Hematopoietic multipotent progenitor cell treated with erythropoietin and hydrocortisone succinate and interleukin-3 and kit ligand, for 8 days (in vitro differentiated cells): Measurements from ENCODE around the gene RPL37A.
A peak's percentile ranks its signal among the peaks of the same experiment; 100 is the strongest.
"Not testable (repeated sequence)": the region's sequence is repeated elsewhere in the genome, so short reads cannot be mapped to it uniquely, and the experiment has no call there.

Experiments
- DNase-seq: peaks from one replicate; pipeline ENCODE4 v3.0.0-alpha.2; 2015

Gene RPL37A

DNA sequence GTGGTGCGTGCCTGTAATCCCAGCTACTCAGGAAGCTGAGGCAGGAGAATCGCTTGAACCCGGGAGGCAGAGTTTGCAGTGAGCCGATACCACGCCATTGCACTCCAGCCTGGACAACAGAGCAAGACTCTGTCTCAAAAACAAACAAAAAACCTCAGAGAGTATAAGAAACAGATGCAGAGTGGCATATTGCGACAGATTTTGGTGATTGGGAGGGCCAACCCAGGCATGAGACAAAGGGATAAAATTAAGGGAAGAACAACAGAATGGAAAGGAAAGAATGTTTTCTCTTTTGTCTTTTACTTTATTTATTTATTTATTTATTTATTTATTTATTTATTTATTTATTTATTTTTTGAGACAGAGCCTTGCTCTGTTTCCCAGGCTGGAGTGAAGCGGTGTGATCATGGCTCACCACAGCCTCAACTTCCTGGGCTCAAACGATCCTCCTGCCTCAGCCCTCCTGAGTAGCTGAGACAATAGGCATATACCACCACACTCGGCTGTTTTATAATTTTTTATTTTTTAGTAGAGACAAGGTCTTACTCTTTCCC is 20.0 kb downstream of the RPL37A start:
- not testable (repeated sequence) for DNase-seq

DNA sequence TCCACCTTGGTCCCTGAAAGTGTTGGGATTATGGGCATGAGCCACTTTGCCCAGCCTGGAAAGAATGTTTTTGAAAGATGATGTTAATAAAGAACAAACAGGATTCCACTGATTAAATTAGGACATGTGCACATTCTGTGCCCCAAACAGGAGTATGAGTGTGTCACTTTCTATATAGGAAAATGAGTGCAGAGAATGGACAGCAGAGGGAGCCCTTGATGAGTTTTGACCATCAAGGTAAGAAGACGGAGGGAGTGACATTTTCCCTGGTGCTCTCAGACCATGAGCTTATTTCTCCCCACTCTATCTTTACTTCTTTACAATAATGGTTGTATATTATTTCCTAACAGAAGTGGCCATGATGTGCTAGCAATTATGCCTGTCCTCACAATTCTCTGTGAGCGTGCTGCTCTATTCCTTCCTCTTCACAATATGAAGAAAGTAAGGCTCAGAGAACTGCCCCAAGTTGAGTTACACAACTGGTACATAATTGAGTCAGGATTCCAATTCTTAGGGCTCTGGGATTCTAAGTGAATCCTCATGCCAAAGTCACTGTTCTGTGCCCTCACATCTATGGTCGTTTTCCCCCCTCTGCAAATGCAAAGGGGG is 20.6 kb downstream of the RPL37A start:
- peak; percentile 83 for DNase-seq

DNA sequence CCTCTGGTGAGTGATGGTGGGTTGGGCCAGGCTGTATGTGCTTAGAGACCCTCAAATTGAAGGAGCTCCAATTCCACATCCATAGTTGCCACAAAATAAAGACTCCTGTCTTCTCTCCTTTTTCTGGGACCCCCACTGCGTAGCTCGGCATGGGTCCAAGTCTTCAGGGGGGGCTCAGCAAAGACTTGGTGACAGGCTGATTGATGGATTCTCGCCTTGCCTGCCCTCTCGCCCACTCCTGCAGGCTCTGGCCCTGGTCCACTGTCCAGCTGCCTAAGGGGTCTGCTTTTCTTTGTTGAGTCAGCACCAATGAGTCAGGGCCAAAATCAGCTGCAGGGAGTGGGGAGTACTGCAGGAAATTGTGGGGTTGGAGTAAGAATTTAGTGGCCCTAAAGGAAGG is 21.5 kb downstream of the RPL37A start:
- DNase-seq = no peak

DNA sequence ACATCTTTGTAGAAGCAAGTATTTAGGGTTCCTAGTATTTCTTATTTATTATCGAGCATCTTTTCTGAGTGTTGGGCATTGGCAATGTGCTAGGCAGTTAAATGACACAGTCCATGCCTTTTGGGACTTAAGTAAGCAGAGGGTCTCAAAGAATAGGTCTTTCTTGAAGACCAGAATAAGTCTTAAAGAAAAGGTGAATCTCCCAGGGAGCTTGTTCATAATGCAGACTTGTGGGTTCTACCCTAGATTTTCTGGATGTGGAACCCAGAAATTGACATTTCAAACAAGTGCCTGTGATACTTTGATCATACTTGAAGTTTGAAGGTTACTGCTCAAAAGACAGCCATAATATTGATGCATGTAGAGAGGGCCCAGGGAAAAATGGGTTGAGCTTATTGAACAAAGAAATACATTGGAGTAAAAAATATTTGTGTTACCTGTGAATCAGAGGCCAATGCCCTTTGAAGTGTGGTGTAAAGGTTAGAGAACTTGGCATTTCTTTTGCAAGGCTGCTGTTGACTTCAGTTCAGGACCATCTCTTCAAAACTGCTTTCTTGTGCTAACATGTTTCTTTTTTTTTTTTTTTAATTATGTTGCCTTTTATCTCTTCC is 24.4 kb downstream of the RPL37A start:
- no peak for DNase-seq

DNA sequence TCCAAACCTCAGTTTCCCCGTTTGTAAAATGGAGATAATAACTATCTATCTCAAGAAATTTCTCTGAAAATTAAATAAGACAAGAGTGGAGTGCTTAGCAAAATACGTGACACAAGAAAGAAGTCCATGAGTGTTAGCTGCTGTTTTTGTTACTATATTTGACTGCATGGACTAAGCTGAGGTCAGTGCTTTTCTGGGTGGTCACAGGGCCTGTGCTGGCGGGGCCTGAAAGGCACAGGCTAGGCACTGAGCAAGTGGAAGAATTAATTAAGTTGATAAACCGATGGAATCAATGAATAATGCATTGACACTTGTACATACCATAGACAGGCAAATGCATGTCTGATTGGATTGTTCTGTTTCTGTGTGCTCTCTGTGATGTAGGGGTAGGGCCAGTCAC is 27.3 kb downstream of the RPL37A start:
- no peak for DNase-seq

DNA sequence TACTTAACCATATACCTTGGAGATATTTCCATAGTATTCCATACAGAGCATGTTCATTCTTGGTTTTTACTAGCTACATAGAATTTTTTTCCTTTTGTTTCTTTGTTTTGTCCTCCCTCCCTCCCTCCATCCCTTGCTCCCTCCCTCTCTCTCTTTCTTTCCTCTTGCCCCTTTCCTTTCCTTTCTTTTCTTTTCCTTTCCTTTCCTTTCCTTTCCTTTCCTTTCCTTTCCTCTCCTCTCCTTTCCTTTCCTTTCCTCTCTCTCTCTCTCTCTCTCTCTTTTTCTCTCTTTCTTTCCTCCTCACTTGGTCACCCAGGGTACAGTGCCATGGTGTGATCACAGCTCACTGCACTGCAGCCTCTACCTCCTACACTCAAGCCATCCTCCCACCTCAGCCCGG is 28.3 kb downstream of the RPL37A start:
- no peak for DNase-seq

DNA sequence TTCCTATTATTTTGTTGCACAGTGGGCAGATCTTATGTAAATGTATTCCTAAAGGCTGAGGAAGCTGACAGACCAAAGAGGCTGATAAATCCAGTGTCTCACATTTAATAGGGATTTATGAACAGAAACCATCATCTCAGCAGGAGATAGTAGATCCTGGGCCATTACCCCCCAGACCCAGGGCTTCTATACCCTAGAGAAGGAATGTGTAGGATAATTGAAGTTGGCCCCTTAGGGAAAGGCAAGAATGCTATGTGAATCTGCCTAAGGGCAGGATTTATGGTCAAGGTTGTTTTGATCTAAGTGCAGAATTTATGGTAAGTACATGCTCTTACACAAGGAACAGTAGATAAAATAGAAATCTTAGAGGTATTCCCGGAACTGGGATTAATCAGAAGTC is 29.0 kb downstream of the RPL37A start:
- no peak for DNase-seq

DNA sequence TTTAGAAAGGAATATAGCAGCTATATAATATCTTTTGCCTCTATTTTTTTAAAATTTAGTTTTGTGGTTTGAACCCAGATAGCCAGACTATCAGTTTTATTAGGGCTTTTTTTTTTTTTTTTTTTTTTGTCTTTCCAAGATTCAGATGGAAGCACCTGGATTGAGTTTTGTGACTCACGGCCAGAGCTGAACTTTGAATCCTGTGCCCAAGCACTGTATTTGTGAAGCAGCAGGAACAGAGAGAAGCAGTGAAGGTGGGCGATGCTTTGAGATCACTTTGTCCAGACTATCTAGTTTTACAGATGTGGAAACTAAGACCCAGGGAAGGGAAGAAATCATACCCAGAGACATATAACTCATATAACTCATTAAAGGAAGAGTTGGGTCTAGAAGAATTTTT is 33.9 kb downstream of the RPL37A start:
- DNase-seq = no peak

DNA sequence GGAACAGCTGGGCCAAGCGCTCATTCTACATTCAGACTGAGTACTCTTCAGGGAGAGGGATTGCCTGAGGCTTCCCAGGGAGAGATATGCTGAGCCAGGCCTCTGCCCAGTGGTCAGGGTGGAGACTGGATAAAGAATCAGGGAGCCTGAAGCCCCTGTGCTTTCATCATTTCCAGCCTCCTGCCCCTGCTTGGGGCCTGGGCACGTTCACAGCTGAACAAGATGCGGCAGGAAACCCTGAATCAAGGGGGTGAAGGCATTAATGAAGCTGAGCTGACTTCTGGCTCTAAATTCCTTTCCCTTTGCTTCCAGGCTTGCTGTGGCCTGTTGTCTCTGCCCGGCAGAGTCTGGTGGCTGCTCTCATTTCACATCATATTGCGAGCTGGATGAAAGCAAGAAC is 35.0 kb downstream of the RPL37A start:
- DNase-seq = no peak

DNA sequence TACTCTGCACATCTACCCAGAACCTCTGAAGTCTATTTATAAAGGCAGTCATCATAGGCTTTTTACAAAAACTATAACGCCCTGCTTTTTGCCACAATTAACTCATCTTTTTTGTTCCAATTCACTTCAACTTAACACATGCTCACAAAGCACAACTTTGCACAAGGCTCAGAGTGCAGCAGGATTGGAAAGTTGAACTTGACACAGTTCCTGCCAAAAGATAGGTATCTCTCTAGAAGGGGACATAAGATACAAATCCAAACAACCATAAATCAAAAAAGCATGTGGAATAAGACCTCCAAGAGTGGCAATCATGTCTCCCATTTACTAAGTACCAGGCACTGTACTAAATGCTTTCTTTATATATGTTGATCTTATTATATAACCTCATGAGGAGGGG is 36.2 kb downstream of the RPL37A start:
- DNase-seq = no peak

DNA sequence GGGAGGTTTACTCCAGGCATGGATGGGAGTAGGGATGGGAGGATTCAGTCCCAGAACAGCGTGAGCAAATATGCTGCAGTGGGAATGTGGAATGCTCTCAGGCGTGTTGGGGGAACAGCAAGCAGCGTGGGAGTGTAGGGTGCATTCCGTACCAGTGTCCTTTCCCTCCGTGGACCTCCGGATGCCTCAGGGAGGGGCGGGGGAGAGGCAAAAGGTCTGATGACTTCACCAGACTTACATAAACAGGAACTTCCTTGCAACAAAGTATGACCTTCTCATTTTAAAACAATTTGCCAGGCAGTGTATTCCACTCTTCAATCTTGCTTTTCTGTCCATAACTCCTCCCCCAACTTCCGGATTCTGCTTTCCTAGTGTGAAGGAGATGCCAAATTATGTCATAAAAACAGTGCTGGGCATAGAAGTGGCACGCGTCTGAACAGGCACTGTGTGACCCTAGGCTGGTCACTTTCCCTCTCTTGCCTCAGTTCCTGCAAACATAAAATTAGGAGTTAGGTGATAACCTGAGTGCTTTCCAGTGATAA is 36.9 kb downstream of the RPL37A start:
- DNase-seq = no peak

DNA sequence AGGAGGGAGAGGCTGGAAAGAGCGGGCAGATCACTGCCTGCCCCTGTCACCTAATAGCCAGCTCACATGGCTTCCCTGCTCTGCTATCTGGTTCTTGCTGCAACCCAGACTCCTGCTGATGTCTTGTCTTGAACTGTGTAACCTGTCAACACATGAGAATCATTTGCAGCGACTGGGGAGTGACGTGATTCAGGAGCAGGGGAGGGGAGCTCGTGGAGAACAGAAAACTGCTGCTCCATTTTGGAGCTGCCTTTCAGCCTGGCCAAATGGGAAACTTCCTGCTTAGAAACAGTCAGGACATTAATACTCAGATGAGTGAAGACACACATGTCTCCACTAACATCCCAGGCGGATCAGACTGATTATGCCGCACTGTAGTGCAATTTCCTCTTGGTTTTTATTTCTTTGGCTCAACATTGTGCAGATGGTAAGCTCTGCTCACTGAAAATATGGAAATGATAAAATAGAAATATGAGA is 38.1 kb downstream of the RPL37A start:
- no peak for DNase-seq

DNA sequence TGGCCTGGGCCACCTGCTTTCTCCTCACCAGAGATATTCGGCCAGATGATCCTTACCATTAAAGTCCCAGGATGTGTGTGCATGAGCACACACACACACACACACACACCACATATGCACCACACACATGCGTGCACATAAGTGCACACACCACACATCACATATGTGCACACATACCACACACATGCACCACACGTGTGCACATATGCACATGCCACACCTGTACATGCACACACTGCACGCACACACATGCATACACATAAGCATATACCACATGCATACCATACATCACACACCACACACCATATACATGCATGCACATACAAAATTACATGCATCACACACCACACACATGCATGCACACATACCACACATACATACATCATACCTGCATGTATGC is 38.7 kb downstream of the RPL37A start:
- DNase-seq = no peak

DNA sequence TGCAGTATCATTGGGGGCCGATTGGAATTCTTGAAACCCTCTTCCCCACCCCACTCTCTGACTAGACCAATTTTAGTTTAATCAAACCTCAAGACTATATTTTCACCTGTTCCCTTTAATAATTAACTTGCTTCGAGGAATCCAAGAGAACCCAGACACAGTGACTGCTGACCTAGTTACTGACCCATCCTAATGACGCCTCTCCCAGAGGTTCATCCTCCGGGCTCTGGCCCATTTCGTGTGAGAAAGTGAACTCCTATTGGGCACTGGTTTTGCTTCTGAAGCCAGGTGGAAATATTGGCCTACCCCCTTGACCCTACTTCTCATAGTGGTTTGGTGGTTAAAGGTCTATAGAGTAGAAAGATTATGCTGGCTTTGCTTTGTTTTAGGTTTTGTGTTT is 39.9 kb downstream of the RPL37A start:
- no peak for DNase-seq

DNA sequence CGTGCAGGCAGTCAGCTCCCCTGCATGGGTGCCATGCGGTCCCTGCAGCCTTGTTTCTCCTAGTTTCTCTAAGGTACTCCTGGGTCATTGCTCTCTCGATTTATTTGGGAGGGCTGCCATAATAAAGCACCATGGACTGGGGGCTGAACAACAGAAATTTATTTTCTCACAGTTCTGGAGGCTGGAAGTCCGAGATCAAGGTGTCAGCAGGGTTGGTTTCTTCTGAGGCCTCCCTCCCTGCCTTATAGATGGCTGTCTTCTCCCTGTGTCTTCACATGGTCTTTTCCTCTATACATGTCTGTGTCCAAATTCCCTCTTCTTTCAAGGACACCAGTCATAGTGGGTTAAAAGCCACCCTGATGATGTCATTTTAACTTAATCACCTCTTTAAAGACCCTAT is 40.5 kb downstream of the RPL37A start:
- no peak for DNase-seq

DNA sequence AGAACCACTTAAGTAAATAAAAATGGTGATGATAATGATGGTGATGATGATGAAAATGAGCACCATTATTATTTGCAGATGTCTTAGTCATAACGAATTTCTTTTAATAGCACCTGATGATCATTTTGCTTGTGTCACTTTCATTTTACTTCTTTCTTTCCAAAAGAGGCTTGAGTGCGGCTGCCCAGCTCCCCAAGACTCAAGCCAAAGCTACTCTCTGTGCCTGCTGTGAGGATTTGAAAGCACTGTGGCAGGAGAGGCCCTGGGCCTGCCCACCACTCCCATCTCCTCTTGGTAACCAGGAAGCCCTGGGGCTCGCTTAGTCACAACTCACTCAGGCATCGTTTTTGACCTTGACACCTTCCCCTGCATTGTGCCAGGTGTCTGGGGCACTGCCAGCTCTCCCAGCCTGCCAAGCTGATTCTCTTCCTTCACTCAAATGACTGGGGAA is 41.2 kb downstream of the RPL37A start:
- no peak for DNase-seq

DNA sequence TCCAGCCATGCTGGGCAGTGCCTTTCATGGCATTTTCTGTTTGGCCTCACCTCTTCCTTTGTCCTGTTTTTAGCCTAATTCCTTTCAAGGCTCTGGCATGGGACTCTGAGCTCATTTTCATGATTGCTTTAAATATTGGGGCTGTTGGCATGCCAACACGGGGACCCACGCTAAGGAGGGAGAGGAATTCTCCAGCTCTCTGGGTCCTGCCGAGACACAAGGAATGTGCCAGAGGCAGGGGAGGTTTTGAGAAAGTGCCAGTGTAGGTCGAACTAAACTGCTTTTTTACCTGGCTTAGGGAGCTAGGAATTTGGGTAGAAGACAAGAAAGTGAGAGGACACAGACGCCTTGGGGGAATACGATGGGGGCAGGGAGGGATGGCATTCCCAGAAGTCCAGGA is 42.3 kb downstream of the RPL37A start:
- no peak for DNase-seq

DNA sequence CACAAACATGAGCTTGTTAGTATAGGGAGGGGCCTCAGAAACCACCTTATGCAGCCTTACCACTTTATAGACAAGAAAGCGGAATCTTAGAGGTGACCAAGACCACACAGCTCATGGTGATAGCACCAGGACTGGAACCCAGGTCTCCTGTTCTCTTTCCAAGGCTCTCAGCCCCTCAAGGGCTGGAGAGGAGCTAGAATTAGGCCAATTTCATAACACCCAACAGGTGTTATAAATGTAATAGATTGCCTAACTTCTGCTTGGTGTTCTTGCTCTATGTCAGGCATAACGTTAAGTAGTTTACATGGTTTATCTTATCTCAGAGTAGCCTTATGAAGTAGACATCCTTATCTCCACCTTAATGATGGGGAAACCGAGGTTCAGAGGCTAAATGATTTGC is 42.9 kb downstream of the RPL37A start:
- no peak for DNase-seq

DNA sequence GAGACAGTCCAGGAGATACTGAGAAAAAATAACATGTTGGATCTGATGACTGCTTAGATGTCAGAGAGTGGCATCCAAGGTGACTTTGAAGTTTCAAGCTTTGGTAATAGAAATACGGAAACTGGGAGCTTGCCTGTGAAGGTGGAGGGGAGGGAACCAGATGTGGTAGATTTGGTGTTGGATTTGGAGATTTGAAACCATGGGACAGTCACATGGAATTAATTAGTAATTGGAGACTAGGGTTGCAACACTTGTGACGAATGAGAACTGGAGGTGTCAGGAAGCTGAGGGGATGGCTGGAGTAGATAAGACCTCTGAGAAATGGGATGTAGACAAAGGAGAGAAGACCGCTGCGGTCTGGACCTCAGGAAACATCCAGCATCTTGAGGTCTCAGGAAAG is 46.7 kb downstream of the RPL37A start:
- peak; percentile 17 for DNase-seq

DNA sequence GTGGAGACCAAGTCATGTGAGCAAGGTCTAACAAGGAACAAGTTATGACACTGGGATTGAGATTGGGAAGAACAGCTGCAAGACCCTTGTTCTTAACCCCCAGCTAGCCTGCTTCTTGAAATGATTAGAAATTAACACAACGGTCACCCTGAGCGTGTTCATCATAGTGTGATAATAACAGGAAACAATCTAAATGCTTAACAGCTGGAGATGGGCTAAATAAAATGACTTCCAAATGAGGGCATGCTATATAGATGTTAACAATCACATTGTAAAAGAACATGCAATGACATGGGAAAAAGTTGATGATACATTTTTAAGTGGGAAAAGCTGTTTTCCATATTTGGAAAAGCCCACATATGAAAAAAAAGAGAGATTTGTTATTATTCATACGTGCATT is 47.6 kb downstream of the RPL37A start:
- DNase-seq = no peak

DNA sequence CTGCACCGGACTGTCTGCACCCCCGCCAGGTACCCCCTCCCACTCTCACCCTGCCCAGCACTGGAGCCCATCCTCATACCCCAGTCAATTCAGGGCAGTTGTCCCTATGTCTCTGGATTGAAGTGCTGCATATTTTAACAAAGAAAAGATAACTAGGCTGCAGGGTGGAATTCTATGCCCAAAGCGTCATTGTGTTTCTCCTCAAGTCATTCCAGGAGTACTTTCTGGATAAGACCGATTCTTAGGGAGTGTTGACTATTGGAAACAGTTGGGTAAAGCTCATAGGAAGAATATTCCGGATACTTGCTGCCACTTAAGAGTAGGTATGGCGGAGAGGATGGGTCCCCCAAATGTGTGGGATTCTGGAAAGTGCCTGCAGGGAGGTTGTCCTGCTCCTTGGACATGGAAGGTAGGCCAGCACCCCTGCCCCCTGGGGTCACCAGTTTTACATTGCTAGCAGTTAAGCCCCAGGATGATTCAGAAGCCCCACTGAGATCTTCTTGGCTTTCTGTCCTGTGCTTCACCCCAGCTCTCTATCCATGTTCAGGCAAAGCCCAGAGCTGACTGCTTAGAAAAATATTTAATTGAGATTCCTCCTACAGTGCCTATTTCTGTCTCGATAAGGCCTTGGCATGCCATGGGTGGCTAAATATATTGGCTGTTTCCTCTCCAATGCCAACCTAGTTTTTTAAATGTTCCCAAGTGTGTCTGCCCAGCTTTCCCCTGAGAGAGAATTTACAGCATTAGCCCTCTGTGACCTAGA is 48.2 kb downstream of the RPL37A start:
- no peak for DNase-seq

DNA sequence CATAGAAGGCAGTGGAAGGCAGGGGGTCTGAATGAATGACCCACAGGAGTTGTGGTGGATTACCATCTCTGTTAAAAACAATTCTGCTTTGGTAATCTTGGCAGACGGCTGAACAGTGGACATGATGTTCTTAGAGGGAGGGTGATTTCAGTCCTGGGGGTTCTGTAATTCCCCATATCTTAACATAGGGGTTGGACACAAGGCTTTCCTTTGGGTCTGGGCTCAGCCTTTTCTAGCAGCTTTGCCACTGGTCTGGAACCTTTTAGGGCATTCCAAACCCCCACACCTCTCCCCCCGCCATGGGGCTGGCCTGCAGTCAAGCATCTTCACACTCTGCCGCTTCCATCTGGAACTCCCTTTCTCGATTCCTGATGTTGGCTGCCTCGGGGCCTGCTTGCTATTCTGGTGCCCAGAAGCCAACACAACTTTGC is 50.3 kb downstream of the RPL37A start:
- no peak for DNase-seq

DNA sequence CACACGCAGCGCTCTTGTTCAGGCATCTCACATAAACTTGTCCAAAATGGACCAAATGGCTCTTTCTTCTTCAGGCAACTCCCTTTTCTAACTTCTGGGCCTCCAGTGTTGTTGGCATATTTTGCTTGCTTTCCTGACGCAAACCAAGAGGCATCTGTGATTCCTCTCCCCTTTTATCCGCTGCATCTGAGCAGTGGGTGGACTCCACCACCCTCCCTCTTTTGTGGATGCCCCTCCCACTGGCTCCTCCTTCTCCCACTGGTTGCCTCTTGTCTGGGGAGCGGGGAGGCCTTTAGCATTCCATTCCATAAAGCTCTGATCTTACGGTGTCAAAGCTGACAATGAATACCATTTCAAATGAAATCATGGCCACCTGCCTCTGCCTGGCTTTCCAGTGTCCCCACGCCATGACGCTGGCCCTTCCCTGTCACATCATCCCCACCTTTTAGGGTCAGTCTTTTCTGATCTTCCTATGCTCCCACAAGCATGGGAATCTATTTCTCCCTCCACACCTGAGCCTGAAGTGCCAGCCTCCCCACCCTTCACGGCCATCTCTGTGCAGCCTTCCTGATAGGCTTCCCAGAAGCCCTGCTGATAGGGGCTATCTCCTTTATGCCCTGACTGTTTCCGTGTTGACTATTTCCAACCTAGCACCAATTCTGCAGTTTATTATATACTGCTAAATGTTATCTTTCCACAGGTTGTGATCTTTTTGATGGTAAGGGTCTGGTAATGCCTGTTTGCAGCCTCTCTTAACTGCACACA is 51.5 kb downstream of the RPL37A start:
- DNase-seq = no peak
